OCI-LY3 (cell line): ENCODE data around the gene TSPAN33.

Source experiments
- H2AFZ ChIP-seq: fragments of 200-600, 300-600 bp; shearing (Covaris generic); 2 replicates; pipeline ENCODE4 v1.6.0; 2014; ENCODE audit warnings: antibody characterized with exemption, low read depth, low read length
- H3K27ac ChIP-seq: fragments of 200-600, 300-600 bp; sonication (generic); 2 replicates; pipeline ENCODE4 v1.5.1; 2014; ENCODE audit warnings: mild to moderate bottlenecking, low read length, moderate library complexity, mixed read lengths
- H3K27me3 ChIP-seq: fragments of 200-600, 300-600 bp; sonication (generic); 2 replicates; pipeline ENCODE4 v1.6.1; 2014; ENCODE audit warnings: low read depth, low read length, mixed read lengths
- H3K36me3 ChIP-seq: fragments of 200-600, 300-600 bp; sonication (generic); replicated peaks from 2 replicates; pipeline ENCODE3; 2014; ENCODE audit warnings: low read depth, low read length, mixed read lengths
- H3K4me1 ChIP-seq: fragments of 300-600, 200-600 bp; sonication (generic); 2 replicates; pipeline ENCODE4 v1.6.1; 2014; ENCODE audit warnings: low read length, mixed read lengths
- H3K4me2 ChIP-seq: fragments of 200-600, 300-600 bp; sonication (generic); 2 replicates; pipeline ENCODE4 v1.6.1; 2014; ENCODE audit warnings: low read length, mixed read lengths
- H3K4me3 ChIP-seq: fragments of 300-600, 200-600 bp; sonication (generic); 2 replicates; pipeline ENCODE4 v1.5.1; 2014; ENCODE audit warnings: antibody characterized with exemption, mild to moderate bottlenecking, low read length, moderate library complexity
- H3K79me2 ChIP-seq: fragments of 300-600, 200-600 bp; shearing (Covaris generic); 2 replicates; pipeline ENCODE4 v1.6.1; 2014; ENCODE audit warnings: mild to moderate bottlenecking, low read length, mixed read lengths
- H3K9ac ChIP-seq: fragments of 300-600, 200-600 bp; shearing (Covaris generic); 2 replicates; pipeline ENCODE4 v1.6.0; 2014; ENCODE audit warnings: mild to moderate bottlenecking, low read length, moderate library complexity
- H3K9me3 ChIP-seq: fragments of 200-600, 300-600 bp; shearing (Covaris generic); 2 replicates; pipeline ENCODE4 v1.6.1; 2014; ENCODE audit warnings: low read length, mixed read lengths; ENCODE audit not compliant: insufficient read depth
- H4K20me1 ChIP-seq: fragments of 200-600, 300-600 bp; sonication (generic); 2 replicates; pipeline ENCODE4 v1.6.1; 2016; ENCODE audit warnings: low read length, mixed read lengths; ENCODE audit not compliant: insufficient read depth
- CTCF ChIP-seq: fragments of 200-600, 300-600 bp; sonication (generic); IDR thresholded peaks from 2 replicates; pipeline ENCODE4 v1.5.1; 2014; ENCODE audit warnings: antibody characterized with exemption, low read length, low read depth
- EZH2phosphoT487 ChIP-seq: fragments of 200-600 bp; shearing (Covaris generic); IDR thresholded peaks from 2 replicates; pipeline ENCODE4 v1.6.1; 2018; ENCODE audit warnings: antibody characterized with exemption, mixed run types, low read depth

Gene TSPAN33

GRCh38 chr7:129122078-129122750, 22.3 kb upstream of the TSPAN33 start:
- peak overlapping the region; percentile 65 for H3K4me3 ChIP-seq
- peak overlapping the region; percentile 66 for H3K9ac ChIP-seq
- H3K27me3 ChIP-seq = no peaks in the 10 kb centered on the region
- peaks cover 34% of the 10 kb centered on the region for H3K4me1 ChIP-seq
- TF ChIP-seq EZH2phosphoT487 = no peak
- TF ChIP-seq CTCF = no peak
- peak overlapping the region; percentile 88 for H3K4me2 ChIP-seq
- H3K27ac ChIP-seq = peak overlapping the region; percentile 96
- H3K36me3 ChIP-seq = peaks cover 9% of the 10 kb centered on the region
- peak overlapping the region; percentile 3; the same call in 1 of the 2 replicates for H2AFZ ChIP-seq
- H3K9me3 ChIP-seq = peaks cover 23% of the 10 kb centered on the region
- no peaks in the 10 kb centered on the region for H3K79me2 ChIP-seq
- no peaks in the 10 kb centered on the region for H4K20me1 ChIP-seq

- Histone ChIP-seq H3K9me3 (peaks cover 23% of the 10 kb centered on the region), H3K27ac (peak overlapping the region; percentile 96), H2AFZ (peak overlapping the region; percentile 3; the same call in 1 of the 2 replicates), H4K20me1 (no peaks in the 10 kb centered on the region), H3K36me3 (peaks cover 9% of the 10 kb centered on the region), H3K9ac (peak overlapping the region; percentile 66), H3K4me3 (peak overlapping the region; percentile 65), H3K27me3 (no peaks in the 10 kb centered on the region), H3K4me2 (peak overlapping the region; percentile 88), H3K4me1 (peaks cover 34% of the 10 kb centered on the region), H3K79me2 (no peaks in the 10 kb centered on the region)
- TF ChIP-seq EZH2phosphoT487 = no peak
Measured at GRCh38 chr7:129122751-129123509, 21.6 kb upstream of the TSPAN33 start.

GRCh38 chr7:129123510-129123857, 21.0 kb upstream of the TSPAN33 start:
- no peaks in the 10 kb centered on the region for H3K27me3 ChIP-seq
- peaks cover 23% of the 10 kb centered on the region for H3K9me3 ChIP-seq
- peaks cover 9% of the 10 kb centered on the region for H3K36me3 ChIP-seq
- TF ChIP-seq EZH2phosphoT487 (no peak), CTCF (no peak)
- H3K4me3 ChIP-seq = peak overlapping the region; percentile 65
- H4K20me1 ChIP-seq = no peaks in the 10 kb centered on the region
- H3K27ac ChIP-seq = peak overlapping the region; percentile 96
- H3K79me2 ChIP-seq = no peaks in the 10 kb centered on the region
- H3K4me1 ChIP-seq = peaks cover 34% of the 10 kb centered on the region
- peak overlapping the region; percentile 66; the same call in 1 of the 2 replicates for H3K9ac ChIP-seq
- H2AFZ ChIP-seq = peak overlapping the region; percentile 3; the same call in 1 of the 2 replicates
- H3K4me2 ChIP-seq = peak overlapping the region; percentile 88

- Histone ChIP-seq H3K27ac (no peak overlapping the region), H3K4me2 (no peak overlapping the region), H3K4me1 (peaks cover 30% of the 10 kb centered on the region), H2AFZ (no peak overlapping the region), H3K36me3 (peaks cover under 1% of the 10 kb centered on the region), H3K9me3 (peaks cover 6% of the 10 kb centered on the region; the same call in 1 of the 2 replicates), H3K79me2 (no peaks in the 10 kb centered on the region), H3K9ac (no peak overlapping the region), H3K4me3 (no peak overlapping the region), H3K27me3 (no peaks in the 10 kb centered on the region), H4K20me1 (no peaks in the 10 kb centered on the region)
- no peak for TF ChIP-seq CTCF
- TF ChIP-seq EZH2phosphoT487 = no peak
Measured at GRCh38 chr7:129126314-129126713, 18.2 kb upstream of the TSPAN33 start.
